Vagina (tissue), 2 donors: ENCODE results near the gene CD58.

Source experiments
- POLR2A ChIP-seq, 2 donors: fragments of 450-650 bp; IDR thresholded peaks; one replicate each; pipeline ENCODE4 v1.6.1; 2017; ENCODE audit warnings: antibody characterized with exemption in 2 of 2, mild to moderate bottlenecking in 2 of 2, moderate library complexity in 2 of 2
- POLR2AphosphoS5 ChIP-seq, 2 donors: sonication (generic); formaldehyde crosslinking; IDR thresholded peaks; one replicate each; pipeline ENCODE4 v1.9.0; 2017; ENCODE audit warnings: antibody characterized with exemption in 2 of 2, mild to moderate bottlenecking in 2 of 2, low read depth in 1 of 2; ENCODE audit not compliant: insufficient read depth in 1 of 2
- TF ChIP-seq, protein P1 (sequence below), 3 experiments: fragments of 450-650 bp in 2 of 3; fragments of 200-600 bp in 1 of 3; sonication (generic) in 1 of 3; IDR thresholded peaks; one replicate each; pipeline ENCODE4 v1.5.1; 2017 to 2019; ENCODE audit warnings: antibody characterized with exemption in 3 of 3, mild to moderate bottlenecking in 2 of 3, moderate library complexity in 2 of 3

- TF ChIP-seq, protein P1, sequence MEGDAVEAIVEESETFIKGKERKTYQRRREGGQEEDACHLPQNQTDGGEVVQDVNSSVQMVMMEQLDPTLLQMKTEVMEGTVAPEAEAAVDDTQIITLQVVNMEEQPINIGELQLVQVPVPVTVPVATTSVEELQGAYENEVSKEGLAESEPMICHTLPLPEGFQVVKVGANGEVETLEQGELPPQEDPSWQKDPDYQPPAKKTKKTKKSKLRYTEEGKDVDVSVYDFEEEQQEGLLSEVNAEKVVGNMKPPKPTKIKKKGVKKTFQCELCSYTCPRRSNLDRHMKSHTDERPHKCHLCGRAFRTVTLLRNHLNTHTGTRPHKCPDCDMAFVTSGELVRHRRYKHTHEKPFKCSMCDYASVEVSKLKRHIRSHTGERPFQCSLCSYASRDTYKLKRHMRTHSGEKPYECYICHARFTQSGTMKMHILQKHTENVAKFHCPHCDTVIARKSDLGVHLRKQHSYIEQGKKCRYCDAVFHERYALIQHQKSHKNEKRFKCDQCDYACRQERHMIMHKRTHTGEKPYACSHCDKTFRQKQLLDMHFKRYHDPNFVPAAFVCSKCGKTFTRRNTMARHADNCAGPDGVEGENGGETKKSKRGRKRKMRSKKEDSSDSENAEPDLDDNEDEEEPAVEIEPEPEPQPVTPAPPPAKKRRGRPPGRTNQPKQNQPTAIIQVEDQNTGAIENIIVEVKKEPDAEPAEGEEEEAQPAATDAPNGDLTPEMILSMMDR (IDR thresholded peaks at IDR 0.05), result no peak
- TF ChIP-seq POLR2A (IDR thresholded peaks at IDR 0.05) (no peak), POLR2AphosphoS5 (IDR thresholded peaks at IDR 0.05; ENCODE audit: insufficient read depth in 1 of 2, low read depth in 1 of 2) (no peak)
Measured at GRCh38 chr1:116558571-116558970, 12.3 kb downstream of the CD58 start.
